NOMO-1 treated with DMSO at 0.1 percent for 48 hours (cell line): ENCODE measurements around the gene WASHC4.
"Not testable (repeated sequence)": the region's sequence is repeated elsewhere in the genome, so short reads cannot be mapped to it uniquely, and the experiment has no call there.

Source experiments
- DNase-seq: peaks from one replicate; lab custom pipeline; 2025; ENCODE audit not compliant: unreplicated experiment; lab: John Stamatoyannopoulos, UW

Gene WASHC4

DNA sequence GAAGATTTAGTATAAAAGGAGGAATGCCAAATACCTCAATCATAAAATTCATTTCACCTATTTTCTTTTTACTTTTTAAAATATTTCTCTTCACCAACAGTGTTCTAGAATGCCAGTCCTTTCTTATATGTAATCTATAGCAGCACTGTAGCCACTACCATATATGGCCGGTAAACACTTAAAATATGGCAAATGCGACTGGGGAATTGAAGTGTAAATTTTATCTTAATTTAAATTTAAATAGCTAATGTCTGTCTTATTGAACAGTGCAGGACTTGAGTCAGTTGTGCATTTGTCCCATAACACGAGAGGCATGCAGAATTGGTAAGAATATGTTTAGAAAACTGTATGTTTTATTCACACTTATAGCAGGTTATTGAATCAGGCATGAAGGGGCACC lies 50.1 kb downstream of the WASHC4 start:
- DNase-seq, result no peak

DNA sequence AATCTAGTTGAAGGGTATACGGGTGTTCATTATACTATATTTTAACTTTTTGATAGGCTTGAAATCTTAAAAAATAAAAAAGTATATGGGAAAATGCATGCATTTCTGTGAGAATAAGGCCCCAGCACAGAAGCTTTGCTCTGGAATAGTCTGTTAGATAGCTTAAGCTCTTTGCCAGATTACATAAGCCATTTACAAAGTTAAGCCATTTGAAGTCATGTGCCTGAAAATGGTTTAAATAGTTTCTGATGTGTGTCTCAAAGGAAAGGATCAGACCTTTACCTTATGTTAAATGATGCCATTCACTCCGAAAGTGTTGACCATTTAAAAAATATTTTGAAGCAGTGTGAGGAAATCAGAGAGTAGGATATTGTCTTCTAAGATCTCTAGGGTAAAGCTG lies 51.3 kb downstream of the WASHC4 start:
- DNase-seq, result no peak

DNA sequence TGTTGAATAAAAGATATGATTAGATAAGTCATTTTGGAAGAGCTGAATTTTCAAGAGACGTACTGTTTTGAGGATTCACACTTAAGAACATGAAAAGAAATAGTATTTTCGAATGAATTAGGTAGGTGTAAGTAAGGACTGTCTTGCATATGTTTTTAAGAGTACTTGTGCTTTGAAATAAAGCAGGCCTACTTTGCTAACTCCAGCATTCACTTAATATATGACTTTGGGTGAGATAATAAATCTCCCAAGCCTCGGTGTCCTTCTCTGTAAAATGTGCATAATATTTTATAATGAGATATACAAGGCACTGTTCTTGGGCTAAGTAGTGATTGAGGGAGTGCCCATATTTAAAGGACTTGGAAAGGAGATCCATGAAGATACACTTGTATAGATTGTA lies 54.6 kb downstream of the WASHC4 start:
- no peak for DNase-seq

DNA sequence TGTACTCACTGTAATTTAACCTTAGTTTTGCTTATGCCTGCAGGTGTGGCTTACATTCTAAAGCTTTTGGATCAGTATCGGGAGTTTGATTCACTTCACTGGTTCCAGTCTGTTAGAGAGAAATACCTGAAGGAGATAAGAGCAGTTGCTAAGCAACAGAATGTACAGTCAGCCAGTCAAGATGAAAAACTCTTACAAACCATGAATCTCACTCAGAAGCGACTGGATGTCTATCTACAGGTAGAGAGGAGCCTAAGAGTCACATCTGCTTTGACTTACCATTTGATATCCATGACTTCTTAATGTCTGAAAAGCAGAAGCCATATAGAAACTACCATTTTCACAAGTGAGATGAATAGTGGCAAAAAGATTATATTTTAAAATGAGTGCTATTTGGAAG lies 56.5 kb downstream of the WASHC4 start:
- DNase-seq, result no peak

DNA sequence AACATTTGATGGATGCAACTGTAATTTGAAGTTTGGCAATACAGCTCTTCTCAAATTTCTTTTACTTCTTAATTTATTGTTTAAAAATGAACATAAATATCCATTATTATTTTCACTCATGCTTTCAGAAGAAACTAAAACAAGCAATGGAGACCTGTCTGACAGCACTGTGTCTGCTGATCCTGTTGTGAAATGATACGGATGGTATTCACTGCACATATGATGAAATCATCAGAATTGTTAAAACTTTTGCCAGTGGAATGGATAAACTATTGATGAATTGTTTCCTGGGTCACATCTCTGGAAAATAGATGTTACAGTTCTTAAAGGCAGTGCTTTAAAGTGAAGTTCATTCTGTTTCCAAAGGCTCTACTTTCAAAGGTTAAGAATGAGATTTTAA lies 59.2 kb downstream of the WASHC4 start:
- DNase-seq, result no peak

DNA sequence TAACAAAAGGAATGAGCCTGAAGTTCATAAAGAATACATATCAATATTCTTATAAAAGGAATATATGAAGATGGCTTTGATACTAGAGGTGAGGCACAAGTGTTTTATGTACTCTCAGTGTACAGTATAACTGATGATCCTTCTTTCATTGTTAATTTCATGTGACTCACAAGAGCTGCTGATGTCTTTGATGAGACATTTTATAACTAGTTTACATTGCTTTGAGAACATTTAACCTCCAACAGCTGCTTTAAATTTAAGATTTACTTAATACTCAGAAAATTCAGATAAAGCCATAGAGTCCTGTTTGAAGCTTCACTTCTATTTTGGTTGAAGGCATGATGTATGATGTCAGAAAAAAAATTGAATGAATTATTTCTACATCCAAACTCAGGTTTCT lies 59.8 kb downstream of the WASHC4 start:
- no peak for DNase-seq

DNA sequence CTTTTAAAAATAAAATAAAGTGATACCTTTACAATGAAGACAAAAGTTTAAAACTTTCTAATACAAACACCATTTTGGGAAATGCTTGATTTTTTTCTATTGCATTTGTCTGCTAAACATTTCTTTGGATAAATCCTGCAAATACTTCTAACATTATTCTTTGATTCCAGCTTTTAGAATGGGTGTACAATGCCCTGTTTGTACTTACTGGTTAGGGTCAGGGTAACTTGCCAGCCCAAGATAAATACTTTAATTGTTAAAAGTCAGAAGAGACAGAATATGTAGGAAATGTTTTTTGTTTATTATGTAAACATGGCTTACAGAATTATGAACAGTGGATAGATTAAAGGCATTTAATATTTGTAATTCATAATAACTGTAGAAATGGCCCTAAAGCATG lies 60.5 kb downstream of the WASHC4 start:
- no peak for DNase-seq

DNA sequence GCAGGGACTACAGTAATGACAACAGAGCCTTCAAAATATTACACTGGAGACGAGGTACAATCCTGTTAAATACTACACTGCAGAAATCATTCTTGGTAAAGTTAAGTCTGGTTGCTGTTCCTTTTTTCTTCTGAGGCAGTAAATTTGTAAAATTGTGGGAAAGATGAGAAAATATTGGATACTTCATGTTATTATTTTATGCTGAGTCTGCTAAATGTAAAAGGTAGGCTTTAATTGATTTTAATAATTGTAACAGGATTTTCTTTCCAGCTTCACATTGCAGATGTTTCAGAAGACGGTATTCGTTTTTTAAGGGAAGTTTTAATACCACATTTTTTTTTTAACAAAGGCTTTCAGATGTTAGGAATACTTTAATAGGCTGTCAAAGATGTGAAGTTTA lies 62.6 kb downstream of the WASHC4 start:
- DNase-seq, result no peak

DNA sequence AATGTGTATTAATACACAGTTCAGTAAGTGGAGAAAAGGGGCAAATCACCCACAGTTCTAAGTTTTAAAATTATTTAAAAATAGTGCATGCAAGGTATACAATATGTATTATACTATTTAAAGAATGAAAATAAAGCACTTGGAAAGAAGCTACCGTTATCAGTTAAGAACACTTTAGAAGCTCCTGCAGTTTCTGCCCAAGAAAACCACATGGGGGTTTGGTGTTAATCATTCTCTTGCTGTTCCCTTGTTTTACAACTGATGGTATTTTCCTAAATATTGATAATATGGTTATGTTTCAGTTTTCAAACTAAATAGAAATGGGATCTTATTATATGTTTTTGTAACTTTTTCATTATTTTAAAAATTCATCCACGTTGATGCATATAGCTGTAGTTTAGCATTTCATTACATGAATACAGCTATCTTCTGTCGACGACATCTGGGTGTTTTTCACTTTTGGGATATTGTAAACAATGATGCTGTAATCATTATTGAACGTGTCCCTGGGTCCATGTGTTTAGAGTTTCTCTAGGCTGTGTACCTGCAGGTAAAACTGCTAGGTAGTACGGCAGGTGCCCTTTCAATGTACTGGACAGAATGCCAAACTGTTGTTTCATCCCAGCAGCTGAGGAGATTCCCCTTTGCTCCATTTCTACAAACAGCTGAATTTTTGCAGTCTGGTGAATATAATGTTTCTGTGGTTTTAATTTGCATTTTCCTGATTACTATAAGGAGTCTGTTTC lies 64.3 kb downstream of the WASHC4 start:
- DNase-seq, result no peak

DNA sequence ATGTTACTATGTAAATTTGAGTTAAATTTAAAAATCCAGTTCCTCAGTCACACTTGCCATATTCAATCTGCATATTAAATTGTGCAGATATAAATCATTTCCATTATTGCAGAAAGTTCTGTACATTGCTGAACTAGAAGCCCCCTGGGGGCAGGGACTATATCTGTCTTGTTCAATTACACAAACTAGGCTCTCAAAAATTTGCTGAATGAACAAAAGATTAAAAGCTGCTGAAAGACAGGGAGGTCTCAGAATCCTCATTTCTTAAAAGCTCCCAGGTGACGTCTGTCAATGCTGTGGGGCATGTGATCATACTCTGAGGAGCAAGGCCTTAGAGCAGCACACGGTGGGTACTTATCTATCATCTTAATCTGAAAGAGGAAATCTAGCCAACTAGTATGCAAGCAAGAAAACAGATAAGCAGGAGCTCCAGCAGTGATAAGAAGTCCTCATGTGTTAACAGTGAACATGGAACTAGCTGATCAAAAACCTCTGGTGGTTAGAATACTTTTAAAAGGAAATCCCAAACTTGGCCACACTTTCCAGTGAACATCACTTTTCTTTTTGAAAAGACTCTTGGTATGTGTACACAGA lies 68.0 kb downstream of the WASHC4 start:
- no peak for DNase-seq

DNA sequence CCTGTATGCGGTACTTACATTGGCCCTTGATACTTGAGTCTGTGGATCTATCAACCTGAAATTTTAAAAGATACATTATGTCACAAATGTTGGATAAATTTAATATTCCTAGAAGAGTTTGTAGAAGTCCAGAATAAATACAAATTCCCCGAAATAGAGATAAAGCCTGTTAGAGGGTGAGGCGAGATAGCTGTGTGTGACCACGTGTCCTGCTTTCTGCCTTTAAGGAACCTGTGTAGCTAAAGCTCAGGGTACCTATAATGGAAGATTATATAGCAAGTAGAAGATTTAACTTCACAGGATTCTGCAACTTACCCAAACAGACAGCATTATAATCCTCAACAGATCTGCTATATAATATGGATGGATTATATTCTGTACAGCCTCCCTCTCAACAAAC lies 69.7 kb downstream of the WASHC4 start:
- DNase-seq, result no peak

DNA sequence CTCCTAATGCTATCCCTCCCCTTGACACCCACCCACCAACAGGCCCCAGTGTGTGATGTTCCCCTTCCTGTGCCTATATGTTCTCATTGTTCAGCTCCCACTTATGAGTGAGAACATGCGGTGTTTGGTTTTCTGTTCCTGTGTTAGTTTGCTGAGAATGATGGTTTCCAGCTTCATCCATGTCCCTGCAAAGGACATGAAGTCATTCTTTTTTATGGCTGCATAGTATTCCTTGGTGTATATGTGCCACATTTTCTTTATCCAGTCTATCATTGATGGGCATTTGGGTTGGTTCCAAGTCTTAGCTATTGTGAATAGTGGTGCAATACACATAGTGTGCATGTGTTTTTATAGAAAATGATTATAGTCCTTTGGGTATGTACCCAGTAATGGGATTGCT lies 71.6 kb downstream of the WASHC4 start:
- DNase-seq, result not testable (repeated sequence)

DNA sequence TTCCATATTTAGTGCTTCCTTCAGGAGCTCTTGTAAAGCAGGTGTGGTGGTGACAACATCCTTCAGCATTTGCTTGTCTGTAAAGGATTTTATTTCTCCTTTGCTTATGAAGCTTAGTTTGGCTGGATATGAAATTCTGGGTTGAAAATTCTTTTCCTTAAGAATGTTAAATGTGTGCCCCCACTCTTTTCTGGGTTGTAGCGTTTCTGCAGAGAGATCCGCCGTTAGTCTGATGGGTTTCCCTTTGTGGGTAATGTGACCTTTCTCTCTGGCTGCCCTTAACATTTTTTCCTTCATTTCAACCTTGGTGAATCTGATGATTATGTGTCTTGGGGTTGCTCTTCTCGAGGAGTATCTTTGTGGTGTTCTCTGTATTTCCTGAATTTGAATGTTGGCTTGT lies 75.9 kb downstream of the WASHC4 start:
- not testable (repeated sequence) for DNase-seq

DNA sequence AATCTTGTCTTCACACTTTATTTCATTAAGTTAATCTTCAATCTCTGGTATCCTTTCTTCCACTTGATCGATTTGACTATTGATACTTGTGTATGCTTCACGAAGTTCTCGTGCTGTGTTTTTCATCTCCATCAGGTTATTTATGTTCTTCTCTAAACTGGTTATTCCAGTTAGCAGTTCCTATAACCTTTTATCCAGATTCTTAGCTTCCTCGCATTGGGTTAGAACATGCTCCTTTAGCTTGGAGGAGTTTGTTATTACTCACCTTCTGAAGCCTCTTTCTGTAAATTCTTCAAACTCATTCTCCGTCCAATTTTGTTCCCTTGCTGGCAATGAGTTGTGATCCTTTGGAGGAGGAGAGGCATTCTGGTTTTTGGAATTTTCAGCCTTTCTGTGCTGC lies 76.4 kb downstream of the WASHC4 start:
- DNase-seq, result not testable (repeated sequence)

DNA sequence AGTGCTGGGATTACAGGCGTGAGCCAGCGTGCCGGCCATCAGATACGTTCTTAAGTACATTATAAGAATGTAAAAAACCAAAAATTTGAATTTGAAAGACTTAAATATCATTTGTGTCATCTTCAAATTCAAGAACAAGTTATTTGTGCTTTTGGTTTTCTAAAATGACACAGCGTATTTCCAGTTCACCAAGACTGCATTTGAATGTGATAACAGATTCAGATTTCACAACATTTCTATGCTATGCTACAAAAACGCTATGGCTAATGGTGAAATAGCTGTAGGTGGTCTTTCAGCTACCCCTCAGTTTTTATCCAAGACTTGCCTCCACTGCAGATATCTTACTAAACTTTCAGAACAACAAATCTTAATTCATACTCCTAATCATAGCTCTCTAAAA lies 81.8 kb downstream of the WASHC4 start:
- DNase-seq, result no peak

DNA sequence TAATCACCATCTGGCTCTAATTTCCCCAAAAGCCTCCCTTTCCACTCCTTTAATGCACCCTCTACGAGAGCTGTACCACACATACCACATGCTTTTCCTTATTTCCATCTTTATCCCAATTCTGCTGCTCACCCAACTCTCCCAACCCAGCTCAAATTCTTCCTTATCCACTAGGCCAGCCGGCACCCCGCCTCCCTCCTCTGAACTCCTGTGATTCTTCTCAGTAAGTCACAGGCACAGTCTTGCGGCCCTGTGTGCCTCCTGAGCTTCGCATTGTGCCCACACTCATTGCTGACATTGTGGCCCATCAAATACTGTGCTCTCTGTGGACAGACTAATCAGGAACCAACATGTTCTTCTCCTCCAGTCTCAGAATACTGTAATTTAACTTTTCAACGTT lies 83.0 kb downstream of the WASHC4 start:
- DNase-seq, result no peak

DNA sequence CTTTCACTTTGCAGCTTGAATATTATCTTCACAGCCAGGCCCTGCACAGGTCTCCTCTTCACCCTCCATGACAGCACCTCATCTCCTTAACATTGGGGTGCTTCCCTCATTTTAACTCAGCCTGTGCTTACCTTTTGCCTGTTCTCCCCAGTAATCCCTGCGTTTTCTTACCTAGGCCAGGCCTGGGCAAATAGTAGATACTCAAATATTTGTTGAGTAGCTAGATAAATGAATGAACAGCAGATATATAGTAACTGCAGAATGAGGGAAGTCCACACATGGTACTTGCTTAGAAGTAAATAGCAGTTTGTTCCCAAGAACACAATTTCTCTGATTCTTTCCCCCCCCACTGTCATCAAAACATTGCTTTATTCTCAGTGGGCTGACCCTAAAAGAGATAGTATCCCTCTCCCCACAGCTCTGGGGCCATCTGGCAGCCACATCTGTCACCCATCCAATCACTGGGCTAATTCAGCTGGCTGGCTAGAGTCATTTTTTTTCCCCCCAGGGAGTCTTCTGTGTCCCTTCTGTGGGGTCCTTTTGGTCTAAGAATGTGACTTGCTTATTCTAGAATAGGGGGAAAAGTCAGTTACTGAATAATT lies 85.2 kb downstream of the WASHC4 start:
- DNase-seq, result no peak

DNA sequence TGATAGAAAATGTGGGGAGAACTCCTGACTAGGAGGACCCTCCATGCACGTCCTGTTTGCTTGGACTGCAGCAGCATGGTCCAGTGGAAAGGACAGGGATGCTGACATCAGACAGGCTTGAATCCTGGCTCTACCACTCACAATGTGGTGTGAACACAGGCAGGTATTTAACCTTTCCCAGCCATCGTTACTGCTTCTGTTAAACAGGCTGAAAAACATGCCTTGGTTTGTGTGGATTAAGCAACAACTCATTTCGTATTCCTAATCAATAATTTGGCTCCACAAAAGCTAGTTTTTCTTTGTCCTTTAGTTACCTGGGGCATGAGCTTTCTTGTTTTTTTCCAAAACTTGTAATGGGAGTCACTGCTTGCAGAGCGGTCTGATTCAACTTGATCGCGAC lies 87.4 kb downstream of the WASHC4 start:
- no peak for DNase-seq

DNA sequence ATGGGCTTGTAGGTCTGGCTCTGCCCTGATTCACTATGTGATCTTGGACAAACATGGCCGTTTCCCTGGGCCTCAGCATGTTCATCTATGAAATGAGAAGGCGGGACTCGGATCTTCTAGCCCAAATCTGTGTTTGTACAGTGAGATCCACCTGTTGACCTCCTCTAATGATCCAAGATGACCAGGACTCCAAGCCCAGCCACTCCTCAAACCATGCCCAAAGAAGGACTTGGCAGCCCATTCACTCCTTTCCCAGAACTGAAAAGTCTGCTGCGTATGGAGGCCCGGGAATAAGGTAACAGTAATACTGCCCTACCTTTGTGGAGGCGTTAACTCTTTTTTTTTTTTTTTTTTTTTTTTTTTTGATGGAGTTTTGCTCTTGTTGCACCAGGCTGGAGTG lies 88.6 kb downstream of the WASHC4 start:
- DNase-seq, result no peak

DNA sequence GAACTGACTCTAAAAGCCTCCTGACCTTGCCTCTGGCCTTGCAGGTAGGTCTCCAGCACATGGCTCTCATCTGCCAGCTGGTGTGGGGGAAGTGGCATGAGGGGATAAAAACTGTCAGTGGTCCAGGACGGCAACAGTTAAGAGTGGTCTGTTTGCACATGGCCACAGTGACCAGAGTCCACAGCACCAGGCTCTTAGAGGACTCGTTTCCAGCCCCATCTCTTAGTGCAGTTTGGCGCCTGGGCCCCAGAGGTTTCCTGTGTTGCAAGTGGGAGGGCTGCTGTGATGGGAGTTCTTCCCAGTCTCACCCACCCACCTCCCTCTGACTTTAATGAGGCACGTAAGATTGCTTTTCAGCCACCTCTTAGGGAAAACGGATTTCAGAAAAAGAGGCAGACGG lies 91.4 kb downstream of the WASHC4 start:
- no peak for DNase-seq

DNA sequence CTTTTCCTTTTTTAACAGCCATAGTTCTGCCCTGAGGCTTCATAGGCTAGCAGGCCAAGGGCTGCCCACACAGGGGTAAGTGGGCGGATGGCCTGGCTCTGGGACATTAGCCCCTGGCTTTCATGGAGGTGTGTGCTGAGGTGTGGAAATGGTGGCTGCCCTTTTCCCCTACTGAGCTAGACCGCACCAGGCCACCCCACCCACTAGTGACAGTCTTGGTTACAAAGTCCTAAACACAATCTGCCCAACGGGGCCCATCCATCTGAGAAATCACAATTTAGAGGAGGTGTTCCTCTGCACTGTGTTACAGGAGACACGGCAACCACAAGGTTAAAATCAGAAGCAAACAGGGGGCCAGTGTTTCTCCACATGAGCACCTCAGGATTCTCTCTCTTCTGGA lies 92.9 kb downstream of the WASHC4 start:
- DNase-seq, result no peak

DNA sequence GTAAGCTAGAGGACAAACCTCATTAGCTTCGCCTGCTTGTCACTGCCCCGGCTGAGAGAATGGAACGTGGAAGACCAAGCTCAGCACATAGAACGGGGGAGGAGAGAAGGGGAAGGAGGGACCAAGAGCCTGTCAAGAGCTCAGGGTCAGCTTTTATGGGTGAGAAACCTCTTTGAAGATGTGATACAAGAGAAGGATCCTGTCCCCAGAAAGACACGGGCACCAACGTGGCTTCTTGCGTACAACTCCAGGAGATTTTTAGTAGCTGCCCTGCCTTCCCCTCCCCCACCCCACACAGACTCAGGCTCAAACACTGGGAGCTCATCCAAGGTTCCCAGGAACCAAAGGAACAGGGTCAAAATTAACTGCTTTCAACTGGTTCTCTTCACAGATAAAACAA lies 93.8 kb downstream of the WASHC4 start:
- DNase-seq, result no peak

DNA sequence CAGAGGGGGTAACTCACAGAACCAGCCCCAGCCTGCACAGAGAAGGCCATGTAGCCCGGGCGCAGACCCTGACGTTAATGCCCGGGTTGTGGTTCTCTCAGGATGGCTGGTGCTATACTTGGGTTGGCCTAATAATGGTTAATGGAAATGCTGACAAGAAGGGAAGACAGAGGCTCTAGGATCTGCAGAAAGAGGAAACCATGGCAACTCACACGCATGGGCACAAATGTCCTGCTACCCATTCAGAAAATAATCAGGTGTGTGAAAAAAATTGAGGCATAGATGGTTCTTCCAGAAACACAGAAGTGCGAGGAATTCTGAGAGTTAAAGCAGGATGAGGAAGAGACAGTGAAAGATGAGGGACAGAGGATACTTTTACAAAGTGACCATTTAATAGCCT lies 94.7 kb downstream of the WASHC4 start:
- no peak for DNase-seq
